ENCODE measurements around the gene RBCK1. TPM values are rescaled to one million over a fixed set of nuclear protein-coding genes. Genes with fewer than 3 reads are reported as not detected.

The RBCK1 gene
- total and polyA plus RNA-seq, 9 of the 15 experiments (the other 6 are each of a cell fraction or from before 2014, with no cell fraction given), result 5.9 to 59.3 (median 26.5) TPM

DNA sequence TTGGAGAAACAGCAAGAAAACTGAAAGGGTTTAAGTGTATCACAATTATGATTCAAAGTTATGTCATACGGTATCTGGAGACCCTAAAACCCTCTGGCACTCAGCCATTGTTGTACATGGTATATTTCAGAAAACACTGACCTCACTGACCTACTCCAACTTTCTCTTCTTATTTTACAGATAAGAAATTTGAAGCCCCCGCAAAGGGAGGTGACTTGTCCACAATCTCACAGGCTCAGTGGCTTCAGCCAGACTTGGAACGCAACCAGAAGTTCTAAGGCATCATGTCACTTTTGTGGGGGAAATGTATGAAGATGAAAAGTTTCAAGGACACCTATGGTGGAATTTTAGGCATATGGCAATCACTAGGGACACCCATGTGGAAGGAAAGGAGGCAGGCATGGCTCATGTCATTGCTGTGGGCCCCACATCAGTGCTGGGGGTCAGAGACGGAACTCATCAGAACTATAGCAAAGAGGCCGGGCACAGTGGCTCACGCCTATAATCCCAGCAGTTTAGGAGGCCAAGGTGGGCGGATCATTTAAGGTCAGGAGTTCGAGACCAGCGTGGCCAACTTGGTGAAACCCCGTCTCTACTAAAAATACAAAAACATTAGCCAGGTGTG lies 32.7 kb upstream of the RBCK1 start (continued):
- TF ChIP-seq ZNF407 (IDR thresholded peaks at IDR 0.05; ENCODE audit: low read depth) (no peak), ZNF41 (CRISPR knock-in tag; conservative IDR thresholded peaks at IDR 0.05) (no peak), RBM17 (IDR thresholded peaks at IDR 0.05; ENCODE audit: borderline replicate concordance, low read depth, low read length) (no peak), SPI1 (IDR thresholded peaks at IDR 0.05; ENCODE audit: borderline replicate concordance, low read depth, low read length) (no peak), ZNF354B (CRISPR knock-in tag; IDR thresholded peaks at IDR 0.05) (no peak), TCFL5 (CRISPR knock-in tag; conservative IDR thresholded peaks at IDR 0.05) (no peak), ATF2 (CRISPR knock-in tag; IDR thresholded peaks at IDR 0.05) (no peak), NR2C1 (IDR thresholded peaks at IDR 0.05) (no peak), NR2C1 (tag; IDR thresholded peaks at IDR 0.05) (peak; percentile 37), MIER1 (IDR thresholded peaks at IDR 0.05; ENCODE audit: low read depth) (no peak; the same call in 1 of the 2 replicates), FOSL1 (tag; conservative IDR thresholded peaks at IDR 0.05) (peak; percentile 30; the same call in 1 of the 2 replicates), RFX7 (CRISPR knock-in tag; IDR thresholded peaks at IDR 0.05) (no peak), HNRNPLL (IDR thresholded peaks at IDR 0.05; ENCODE audit: low read depth, low read length, poor library complexity, severe bottlenecking) (no peak), BRF1 (IDR thresholded peaks at IDR 0.05; ENCODE audit: borderline replicate concordance, extremely low read depth, insufficient read length) (no peak), FOXA3 (CRISPR knock-in tag; conservative IDR thresholded peaks at IDR 0.05 in 1 of 2, IDR thresholded peaks at IDR 0.05 in 1 of 2) (no peak), E2F3 (CRISPR knock-in tag; IDR thresholded peaks at IDR 0.05) (no peak)
- TF ChIP-seq, protein P1, sequence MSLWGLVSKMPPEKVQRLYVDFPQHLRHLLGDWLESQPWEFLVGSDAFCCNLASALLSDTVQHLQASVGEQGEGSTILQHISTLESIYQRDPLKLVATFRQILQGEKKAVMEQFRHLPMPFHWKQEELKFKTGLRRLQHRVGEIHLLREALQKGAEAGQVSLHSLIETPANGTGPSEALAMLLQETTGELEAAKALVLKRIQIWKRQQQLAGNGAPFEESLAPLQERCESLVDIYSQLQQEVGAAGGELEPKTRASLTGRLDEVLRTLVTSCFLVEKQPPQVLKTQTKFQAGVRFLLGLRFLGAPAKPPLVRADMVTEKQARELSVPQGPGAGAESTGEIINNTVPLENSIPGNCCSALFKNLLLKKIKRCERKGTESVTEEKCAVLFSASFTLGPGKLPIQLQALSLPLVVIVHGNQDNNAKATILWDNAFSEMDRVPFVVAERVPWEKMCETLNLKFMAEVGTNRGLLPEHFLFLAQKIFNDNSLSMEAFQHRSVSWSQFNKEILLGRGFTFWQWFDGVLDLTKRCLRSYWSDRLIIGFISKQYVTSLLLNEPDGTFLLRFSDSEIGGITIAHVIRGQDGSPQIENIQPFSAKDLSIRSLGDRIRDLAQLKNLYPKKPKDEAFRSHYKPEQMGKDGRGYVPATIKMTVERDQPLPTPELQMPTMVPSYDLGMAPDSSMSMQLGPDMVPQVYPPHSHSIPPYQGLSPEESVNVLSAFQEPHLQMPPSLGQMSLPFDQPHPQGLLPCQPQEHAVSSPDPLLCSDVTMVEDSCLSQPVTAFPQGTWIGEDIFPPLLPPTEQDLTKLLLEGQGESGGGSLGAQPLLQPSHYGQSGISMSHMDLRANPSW (CRISPR knock-in tag; IDR thresholded peaks at IDR 0.05), result no peak
